GM10847 (cell line): ENCODE results near the gene RLIM.

ENCODE experiments used
- POLR2A ChIP-seq: IDR thresholded peaks from 2 replicates; pipeline ENCODE4 v1.6.1; 2011; ENCODE audit not compliant: insufficient read length; ENCODE audit errors: extremely low read depth

The RLIM gene

GRCh38 chrX:74550295-74550802, 64.1 kb downstream of the RLIM start:
- no peak for TF ChIP-seq POLR2A

GRCh38 chrX:74546984-74547383, 67.4 kb downstream of the RLIM start:
- no peak for TF ChIP-seq POLR2A

GRCh38 chrX:74545880-74546523, 68.4 kb downstream of the RLIM start:
- no peak for TF ChIP-seq POLR2A

GRCh38 chrX:74540635-74541249, 73.7 kb downstream of the RLIM start:
- TF ChIP-seq POLR2A = no peak

GRCh38 chrX:74536832-74537371, 77.5 kb downstream of the RLIM start:
- no peak for TF ChIP-seq POLR2A

- TF ChIP-seq POLR2A = no peak
These were observed 78.1 kb downstream of the RLIM start for GRCh38 chrX:74536152-74536831.

GRCh38 chrX:74535408-74536151, 78.8 kb downstream of the RLIM start:
- no peak for TF ChIP-seq POLR2A
